Measurements from ENCODE around the gene PITPNM2. TPM values are rescaled to one million over a fixed set of nuclear protein-coding genes. Genes with fewer than 3 reads are reported as not detected.

PITPNM2 gene
- total RNA-seq, 2 donors from 2014 or later = 3.2 to 13.4 TPM

- H3K27me3 Mint-ChIP-seq (ENCODE audit: insufficient read depth) = no peaks in the 10 kb centered on the region
- H3K9me3 ChIP-seq (ENCODE audit: control insufficient read depth, low read length) = no peaks in the 10 kb centered on the region
- H3K4me1 Mint-ChIP-seq = peaks cover 31% of the 10 kb centered on the region
- TF ChIP-seq CTCF (conservative IDR thresholded peaks at IDR 0.05) = no peak
- H3K36me3 Mint-ChIP-seq (ENCODE audit: low read depth) = peaks cover 2% of the 10 kb centered on the region
- no peaks in the 10 kb centered on the region for H3K27me3 ChIP-seq (ENCODE audit: control insufficient read depth, insufficient read depth, low read length, poor library complexity, severe bottlenecking)
- H3K4me3 ChIP-seq (ENCODE audit: low read length) = no peak overlapping the region
- H3K27ac Mint-ChIP-seq = peak overlapping the region; percentile 44
- no peaks in the 10 kb centered on the region for H3K36me3 ChIP-seq (ENCODE audit: control insufficient read depth, insufficient read depth, low read length)
- DNase-seq = peak; percentile 57
- no peak overlapping the region for H3K4me3 Mint-ChIP-seq
- WGBS, 2 experiments (ENCODE audit: insufficient coverage in 1 of 2, insufficient read length in 1 of 2) = 87 to 88% methylated on average over 12 to 19 of the region's 19 CpGs
- H3K9me3 Mint-ChIP-seq = no peaks in the 10 kb centered on the region
- H3K4me1 ChIP-seq (ENCODE audit: control insufficient read depth, insufficient read depth, low read length) = peaks cover 3% of the 10 kb centered on the region
- peak overlapping the region; percentile 22 for H3K27ac ChIP-seq (ENCODE audit: low read depth, low read length)
- H3K9ac ChIP-seq (ENCODE audit: extremely low read depth, low read length, poor library complexity, severe bottlenecking) = no peak overlapping the region
Observed at GRCh38 chr12:123111498-123112165, 39.3 kb downstream of the PITPNM2 start.

GRCh38 chr12:123109319-123109772 lies 41.5 kb downstream of the PITPNM2 start:
- Mint-ChIP-seq H3K4me3 (no peak overlapping the region), H3K27ac (no peak overlapping the region), H3K4me1 (peaks cover 51% of the 10 kb centered on the region), H3K9me3 (no peaks in the 10 kb centered on the region), H3K36me3 (ENCODE audit: low read depth) (peaks cover 2% of the 10 kb centered on the region), H3K27me3 (ENCODE audit: insufficient read depth) (no peaks in the 10 kb centered on the region)
- Histone ChIP-seq H3K9me3 (ENCODE audit: control insufficient read depth, low read length) (no peaks in the 10 kb centered on the region), H3K4me3 (ENCODE audit: low read length) (no peak overlapping the region), H3K27me3 (ENCODE audit: control insufficient read depth, insufficient read depth, low read length, poor library complexity, severe bottlenecking) (no peaks in the 10 kb centered on the region), H3K4me1 (ENCODE audit: control insufficient read depth, insufficient read depth, low read length) (peaks cover 8% of the 10 kb centered on the region), H3K9ac (ENCODE audit: extremely low read depth, low read length, poor library complexity, severe bottlenecking) (no peak overlapping the region), H3K27ac (ENCODE audit: low read depth, low read length) (no peak overlapping the region), H3K36me3 (ENCODE audit: control insufficient read depth, insufficient read depth, low read length) (no peaks in the 10 kb centered on the region)
- TF ChIP-seq CTCF (conservative IDR thresholded peaks at IDR 0.05) = no peak
- WGBS, 2 experiments (ENCODE audit: insufficient coverage in 1 of 2, insufficient read length in 1 of 2) = 89 to 100% methylated on average over 1 to 3 of the region's 3 CpGs
- no peak for DNase-seq

GRCh38 chr12:123108682-123109066 lies 42.2 kb downstream of the PITPNM2 start:
- TF ChIP-seq CTCF (conservative IDR thresholded peaks at IDR 0.05) = no peak
- Histone ChIP-seq H3K4me3 (ENCODE audit: low read length) (no peak overlapping the region), H3K4me1 (ENCODE audit: control insufficient read depth, insufficient read depth, low read length) (peaks cover 8% of the 10 kb centered on the region), H3K27ac (ENCODE audit: low read depth, low read length) (no peak overlapping the region), H3K9me3 (ENCODE audit: control insufficient read depth, low read length) (no peaks in the 10 kb centered on the region), H3K9ac (ENCODE audit: extremely low read depth, low read length, poor library complexity, severe bottlenecking) (no peak overlapping the region), H3K36me3 (ENCODE audit: control insufficient read depth, insufficient read depth, low read length) (no peaks in the 10 kb centered on the region), H3K27me3 (ENCODE audit: control insufficient read depth, insufficient read depth, low read length, poor library complexity, severe bottlenecking) (no peaks in the 10 kb centered on the region)
- Mint-ChIP-seq H3K4me3 (no peak overlapping the region), H3K4me1 (peaks cover 55% of the 10 kb centered on the region), H3K36me3 (ENCODE audit: low read depth) (peaks cover 2% of the 10 kb centered on the region), H3K27ac (no peak overlapping the region), H3K9me3 (no peaks in the 10 kb centered on the region), H3K27me3 (ENCODE audit: insufficient read depth) (no peaks in the 10 kb centered on the region)
- 89 to 98% methylated on average over 7 of the region's 7 CpGs for WGBS, 2 experiments (ENCODE audit: insufficient coverage in 1 of 2, insufficient read length in 1 of 2)
- DNase-seq = no peak
